NCI-H2227 (cell line): ENCODE data around the gene NHERF2.
"Not testable (repeated sequence)": the region's sequence is repeated elsewhere in the genome, so short reads cannot be mapped to it uniquely, and the experiment has no call there.

Source experiments
- DNase-seq: peaks from one replicate; lab custom pipeline; 2025; ENCODE audit not compliant: unreplicated experiment; lab: John Stamatoyannopoulos, UW

The NHERF2 gene

GRCh38 chr16:2005646-2006045 is 21.1 kb upstream of the NHERF2 start:
- no peak for DNase-seq

DNA sequence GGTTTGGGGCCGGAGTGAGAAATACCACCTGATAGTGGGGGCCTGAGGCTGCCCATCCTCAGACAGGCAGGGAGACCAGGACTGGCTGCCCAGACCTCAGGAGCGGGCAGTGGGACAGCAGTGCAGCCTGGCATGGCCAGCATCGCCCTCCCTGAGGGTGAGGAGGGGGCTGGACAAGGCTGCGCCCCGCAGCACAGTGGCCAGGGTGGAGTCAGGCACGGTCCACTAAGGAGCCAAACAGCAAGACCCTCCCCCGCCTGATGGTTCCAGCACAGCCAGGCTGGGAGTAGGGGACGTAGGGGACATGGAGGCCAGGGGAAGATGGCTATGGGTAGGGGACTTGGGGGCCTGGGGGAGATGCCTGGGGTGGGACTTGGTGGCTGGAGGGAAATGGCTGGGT is 20.4 kb upstream of the NHERF2 start:
- no peak for DNase-seq

DNA sequence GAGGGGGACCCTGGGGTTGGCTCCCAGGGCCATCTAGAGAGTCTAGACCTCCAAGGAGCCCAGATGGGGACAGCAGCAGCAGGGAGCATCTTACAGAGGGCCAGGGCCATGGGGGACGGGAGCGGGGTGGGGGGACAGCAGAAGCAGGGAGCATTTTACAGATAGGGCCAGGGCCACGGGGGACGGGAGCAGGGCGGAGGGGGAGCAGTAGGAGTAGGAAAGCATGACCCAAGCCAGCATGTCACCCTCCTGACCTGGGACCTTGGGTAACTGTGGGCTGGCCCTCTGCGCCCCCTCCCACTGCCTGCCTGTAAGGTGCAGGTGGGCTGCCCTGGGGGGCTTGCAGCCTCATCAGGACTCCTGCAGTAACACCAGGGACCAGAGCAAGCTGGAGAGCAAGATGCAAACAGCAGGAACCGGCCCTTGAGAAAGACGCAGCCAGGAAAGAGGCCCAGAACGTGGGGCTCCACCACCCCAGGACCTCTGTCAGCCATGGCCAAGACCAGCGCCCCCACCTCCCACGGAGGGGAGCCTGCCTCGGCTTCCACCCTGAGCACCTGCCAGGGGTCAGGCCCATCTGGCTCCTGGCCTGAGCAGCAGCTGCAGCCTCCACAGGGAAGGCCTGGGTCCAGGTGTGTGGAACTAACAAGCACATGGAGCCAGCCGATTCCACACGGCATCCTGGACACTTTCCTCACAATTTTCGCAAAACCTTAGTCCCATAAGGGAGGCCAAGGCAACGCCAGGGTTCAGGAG is 19.4 kb upstream of the NHERF2 start:
- DNase-seq, result no peak

GRCh38 chr16:2008009-2008526 is 18.6 kb upstream of the NHERF2 start:
- DNase-seq, result no peak

GRCh38 chr16:2008631-2009163 is 18.0 kb upstream of the NHERF2 start:
- peak; percentile 52 for DNase-seq

GRCh38 chr16:2009164-2009711 is 17.5 kb upstream of the NHERF2 start:
- DNase-seq, result no peak

DNA sequence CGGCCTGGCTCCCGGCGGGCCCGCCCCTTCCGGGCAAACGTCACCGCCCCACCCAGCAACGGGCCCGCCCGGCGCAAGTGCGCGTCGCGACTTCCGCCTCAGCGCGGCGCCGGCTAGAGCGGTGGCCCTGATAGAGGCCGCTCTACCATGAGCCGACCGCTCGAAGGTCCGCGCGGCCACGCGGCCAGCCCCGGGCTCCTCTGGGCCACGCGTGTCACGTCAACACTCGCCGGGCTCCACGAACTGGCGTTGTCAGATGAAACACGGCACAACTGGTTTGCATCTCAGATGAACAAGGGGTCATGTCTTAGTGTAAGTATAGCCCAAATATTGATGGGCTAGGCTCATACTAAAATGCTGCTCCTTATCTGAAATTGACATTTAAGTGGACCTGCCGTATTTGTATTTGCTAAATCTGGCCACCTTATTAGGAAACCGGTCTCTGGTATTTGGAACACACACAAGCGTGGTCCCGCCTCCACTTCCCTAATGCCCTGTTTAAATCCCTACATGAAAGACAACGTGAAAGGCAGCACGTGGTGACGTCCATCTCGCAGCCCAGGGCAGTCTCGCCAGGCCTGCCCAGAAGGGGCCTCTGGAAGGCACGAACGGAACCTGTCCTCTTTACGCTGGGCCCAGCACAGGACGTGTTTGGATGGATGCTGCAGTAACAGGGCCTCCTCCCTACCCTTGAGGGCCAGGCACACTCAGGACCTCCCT is 16.8 kb upstream of the NHERF2 start, which contains the start of gene ZNF598:
ZNF598 (minus strand) TSS at position 31 of the 720 bp plus-strand sequence.
- DNase-seq, result peak; percentile 97

- DNase-seq, result not testable (repeated sequence)
These were observed 15.0 kb upstream of the NHERF2 start for GRCh38 chr16:2011726-2012125.

DNA sequence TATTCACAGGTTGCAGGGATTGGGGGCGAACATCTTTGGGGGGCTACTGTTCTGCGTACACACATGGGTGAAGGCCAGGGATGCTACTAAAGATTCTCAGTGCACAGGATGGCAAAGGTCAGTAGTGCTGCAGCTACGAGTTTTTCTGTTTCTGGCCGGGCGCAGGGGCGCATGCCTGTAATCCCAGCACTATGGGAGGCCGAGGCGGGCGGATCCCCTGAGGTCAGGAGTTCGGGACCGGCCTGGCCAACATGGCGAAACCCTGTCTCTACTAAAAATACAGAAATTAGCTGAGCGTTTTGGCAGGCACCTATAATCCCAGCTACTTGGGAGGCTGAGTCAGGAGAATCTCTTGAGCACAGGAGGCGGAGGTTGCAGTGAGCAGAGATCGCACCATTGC is 13.2 kb upstream of the NHERF2 start:
- DNase-seq, result no peak

DNA sequence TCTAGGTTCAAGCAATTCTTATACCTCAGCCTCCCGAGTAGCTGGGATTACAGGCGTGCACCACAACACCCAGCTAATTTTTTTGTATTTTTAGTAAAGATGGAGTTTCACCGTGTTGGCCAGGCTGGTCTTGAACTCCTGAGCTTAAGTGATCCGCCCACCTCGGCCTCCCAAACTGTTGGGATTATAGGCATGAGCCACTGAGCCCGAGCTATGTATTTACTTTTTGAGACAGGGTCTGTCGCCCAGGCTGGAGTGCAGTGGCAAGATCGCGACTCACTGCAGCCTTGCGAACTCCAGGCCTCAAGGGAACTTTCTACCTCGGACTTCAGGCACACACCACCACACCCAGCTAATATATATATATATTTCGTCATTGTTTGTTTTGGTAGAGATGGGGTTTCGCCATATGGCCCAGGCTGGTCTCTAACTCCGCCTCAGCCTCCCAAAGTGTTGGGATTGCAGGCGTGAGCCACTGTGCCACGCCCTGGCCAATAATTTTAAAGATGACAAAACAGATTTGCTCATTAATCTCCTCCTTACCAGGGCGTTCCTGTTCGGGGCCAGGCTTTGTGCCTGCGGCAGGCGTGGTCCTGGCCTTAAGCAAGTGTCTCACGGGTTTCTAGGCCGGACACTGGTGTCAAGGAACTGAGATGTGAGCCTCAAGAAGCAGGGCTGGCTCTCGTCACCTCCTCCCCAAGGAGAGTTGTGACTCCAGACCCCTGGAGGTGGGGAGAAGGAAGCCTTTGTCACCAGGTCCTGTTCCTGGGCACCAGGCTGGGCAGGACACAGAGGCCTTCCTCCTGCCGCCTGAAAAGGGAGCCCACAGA is 11.4 kb upstream of the NHERF2 start:
- no peak for DNase-seq

DNA sequence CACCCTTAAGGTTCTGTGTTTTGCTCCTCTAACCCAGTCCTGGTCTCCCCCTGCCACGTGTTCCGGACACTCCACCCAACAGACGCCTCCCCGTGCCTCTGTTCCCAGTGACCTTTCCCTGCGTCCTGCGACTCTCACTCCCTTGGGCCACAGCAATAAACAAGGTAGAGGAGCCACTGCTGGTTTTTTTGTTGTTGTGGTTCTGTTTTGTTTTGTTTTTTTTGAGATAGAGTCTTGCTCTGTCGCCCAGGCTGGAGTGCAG is 10.8 kb upstream of the NHERF2 start:
- no peak for DNase-seq

DNA sequence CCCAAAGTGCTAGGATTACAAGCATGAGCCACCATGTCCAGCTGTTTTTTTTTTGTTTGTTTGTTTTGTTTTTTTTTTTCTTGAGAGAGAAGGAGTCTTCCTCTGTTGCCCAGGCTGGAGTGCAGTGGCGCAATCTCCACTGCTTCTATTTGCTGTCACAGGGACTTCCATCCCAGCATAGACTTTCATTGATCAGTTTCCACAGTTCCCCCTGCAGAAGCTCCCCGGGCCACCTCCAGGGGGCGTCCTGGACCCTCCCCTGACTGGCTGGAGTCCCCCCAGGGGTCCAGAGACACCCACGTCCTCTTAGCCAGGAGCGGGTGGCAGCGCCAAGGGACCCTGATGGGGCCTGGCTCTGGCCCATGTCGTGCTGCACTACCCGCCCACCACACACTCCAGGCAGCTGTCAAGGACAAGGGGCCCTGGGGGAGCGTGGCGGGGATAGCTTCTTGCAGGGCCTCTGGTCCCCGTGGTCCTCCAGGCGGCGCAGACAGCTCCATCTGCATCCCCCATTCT is 10.2 kb upstream of the NHERF2 start:
- peak; percentile 20 for DNase-seq

GRCh38 chr16:2019518-2019920 is 7.2 kb upstream of the NHERF2 start, which contains the start of gene NPW:
NPW (plus strand) TSS chr16:2019785.
- peak; percentile 28 for DNase-seq

GRCh38 chr16:2019921-2020831 is 6.5 kb upstream of the NHERF2 start:
- DNase-seq, result no peak

- DNase-seq, result peak; percentile 65
These were observed 4.0 kb upstream of the NHERF2 start for GRCh38 chr16:2022723-2023091.

DNA sequence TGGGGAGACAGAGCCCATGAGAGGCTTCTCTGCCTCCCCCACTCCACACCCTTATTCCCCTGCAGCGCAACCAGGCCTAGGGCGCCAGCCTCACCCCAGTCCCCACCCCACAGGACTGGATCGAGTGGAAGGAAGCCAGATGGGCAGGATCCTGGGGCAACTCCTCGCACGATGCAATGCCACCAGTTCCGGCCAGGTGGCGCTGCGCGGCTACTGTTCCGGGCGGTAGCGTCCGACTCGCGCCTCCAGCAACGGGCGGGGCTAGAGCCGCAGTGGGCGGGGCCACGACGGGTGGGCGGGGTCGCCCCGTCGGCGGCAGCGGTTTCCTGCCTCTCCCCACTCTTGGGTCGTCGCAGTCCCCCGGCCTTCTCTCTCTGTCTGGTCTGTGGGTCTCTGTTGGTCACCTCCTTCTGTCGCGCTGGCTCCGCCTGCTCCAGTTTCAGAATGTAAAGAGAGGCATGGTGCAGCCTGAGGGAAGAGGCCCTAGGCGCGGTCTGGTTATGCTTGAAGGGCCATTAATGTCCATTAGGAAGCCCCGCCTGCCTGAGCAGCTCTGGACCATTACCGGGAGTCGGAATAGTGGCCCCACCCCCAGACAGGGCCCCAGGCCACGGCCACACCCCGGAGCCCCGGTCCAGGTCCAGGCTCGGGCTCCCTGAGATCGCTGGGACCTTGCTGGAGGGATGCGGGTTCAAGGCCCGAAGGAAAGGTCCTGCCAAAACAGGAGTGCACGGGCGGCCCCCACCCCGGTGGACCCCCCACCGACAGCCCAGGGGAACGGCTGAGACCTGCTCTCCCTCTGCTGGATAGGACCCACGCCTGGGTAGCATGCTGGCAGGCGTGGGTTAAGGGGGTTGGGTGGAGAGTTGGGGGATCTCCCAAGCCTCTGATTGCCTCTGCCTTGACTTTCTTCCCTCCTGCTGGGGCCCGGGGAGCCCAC is 3.3 kb upstream of the NHERF2 start:
- DNase-seq, result peak; percentile 95

GRCh38 chr16:2024032-2024420 is 2.7 kb upstream of the NHERF2 start:
- DNase-seq, result no peak

DNA sequence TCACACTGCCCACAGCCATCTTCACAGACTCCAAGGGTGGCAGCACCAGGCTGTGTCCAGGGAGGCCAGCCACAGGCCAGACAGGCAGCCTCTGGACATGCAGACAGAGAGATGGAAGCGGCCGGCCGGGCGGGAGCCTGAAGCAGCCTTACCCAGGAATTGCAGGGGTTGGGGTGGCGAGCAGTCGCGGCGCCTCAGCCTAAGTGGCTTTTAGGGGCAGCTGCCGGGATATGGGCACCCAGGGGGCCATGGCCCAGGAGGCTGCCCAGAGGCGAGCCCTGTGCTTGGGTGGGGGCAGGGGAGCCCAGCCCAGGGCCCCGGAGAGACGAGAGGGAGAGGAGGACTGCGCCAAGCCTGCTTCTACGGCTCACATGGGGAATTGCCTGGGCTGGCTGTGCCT is 1.5 kb upstream of the NHERF2 start:
- no peak for DNase-seq
